Smooth muscle cell of the pulmonary artery (primary cell): ENCODE results near the gene JMY. TPM values are rescaled to one million over a fixed set of nuclear protein-coding genes. Genes with fewer than 3 reads are reported as not detected.

ENCODE experiments used
- total RNA-seq: library from RNA; depleted of rRNA; stranded (reverse); fragments of >200 nt; gene quantifications from 2 replicates; pipeline ENCODE4 v1.2.3, GENCODE V29; 2014

Gene JMY
- total RNA-seq, result 16.5 and 18.2 TPM in 2 replicates

GRCh38 chr5:79235634-79236361 lies at the start of gene JMY:
Gene JMY (plus strand): TSS chr5:79236131. CDS start chr5:79236651, 520 bp downstream.

Other genes with a start within 250 kb of the JMY start
- gene DMGDH, start 166.5 kb upstream of the JMY start, total RNA-seq, result 1.9 and 2.3 TPM in 2 replicates
- 3.1 and 6.4 TPM in 2 replicates for gene BHMT2, start 166.4 kb upstream of the JMY start, total RNA-seq
- gene BHMT, start 124.3 kb upstream of the JMY start, total RNA-seq, result not detected in 2 replicates